Fibroblast of skin of scalp (primary cell): ENCODE data around the gene PLEKHN1.

Experiments used
- DNase-seq: peaks from one replicate; pipeline ENCODE4 v3.0.0-alpha.2; 2013

The PLEKHN1 gene

DNA sequence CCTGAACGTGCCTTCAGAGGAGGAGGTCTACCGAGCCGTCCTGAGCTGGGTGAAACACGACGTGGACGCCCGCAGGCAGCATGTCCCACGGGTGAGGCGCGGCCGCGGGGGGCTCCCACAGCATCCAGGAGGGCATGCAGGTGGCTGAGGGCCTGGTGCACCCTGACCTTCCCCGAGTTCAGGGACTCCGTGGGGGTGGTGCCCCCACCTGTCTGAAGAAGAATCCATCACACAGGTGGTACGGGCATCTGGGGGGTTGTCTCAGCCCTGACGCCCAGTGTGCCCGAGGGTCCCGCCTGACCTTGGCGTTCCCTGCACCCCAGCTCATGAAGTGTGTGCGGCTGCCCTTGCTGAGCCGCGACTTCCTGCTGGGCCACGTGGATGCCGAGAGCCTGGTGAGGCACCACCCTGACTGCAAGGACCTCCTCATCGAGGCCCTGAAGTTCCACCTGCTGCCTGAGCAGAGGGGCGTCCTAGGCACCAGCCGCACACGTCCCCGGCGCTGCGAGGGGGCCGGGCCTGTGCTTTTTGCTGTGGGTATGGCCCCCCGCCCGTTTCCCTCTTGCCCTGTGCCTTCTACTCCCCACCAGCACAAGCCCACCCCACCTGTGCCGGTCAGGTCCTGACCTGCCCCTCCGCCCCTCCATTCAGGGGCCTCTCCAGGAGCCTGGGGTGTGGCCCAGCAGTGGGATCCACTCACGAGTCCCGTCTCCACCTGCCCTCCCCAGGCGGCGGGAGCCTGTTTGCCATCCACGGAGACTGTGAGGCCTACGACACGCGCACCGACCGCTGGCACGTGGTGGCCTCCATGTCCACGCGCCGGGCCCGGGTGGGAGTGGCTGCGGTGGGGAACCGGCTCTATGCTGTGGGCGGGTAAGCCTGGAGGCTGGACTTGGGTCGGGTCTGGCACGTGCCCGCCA is 3.6 kb upstream of the PLEKHN1 start:
- DNase-seq = no peak

DNA sequence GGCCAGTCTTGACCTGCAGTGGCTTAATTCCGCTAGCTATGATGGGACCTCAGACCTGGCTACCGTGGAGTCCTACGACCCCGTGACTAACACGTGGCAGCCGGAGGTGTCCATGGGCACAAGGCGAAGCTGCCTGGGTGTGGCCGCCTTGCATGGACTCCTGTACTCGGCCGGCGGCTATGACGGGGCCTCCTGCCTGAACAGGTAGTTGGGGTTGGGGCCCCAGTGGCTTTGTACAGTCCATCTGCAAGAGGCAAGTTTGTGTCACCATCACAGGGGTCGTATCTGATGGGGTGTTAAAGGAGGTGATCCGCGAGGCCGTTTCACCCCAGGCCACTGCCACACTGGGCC is 3.0 kb upstream of the PLEKHN1 start:
- no peak for DNase-seq

DNA sequence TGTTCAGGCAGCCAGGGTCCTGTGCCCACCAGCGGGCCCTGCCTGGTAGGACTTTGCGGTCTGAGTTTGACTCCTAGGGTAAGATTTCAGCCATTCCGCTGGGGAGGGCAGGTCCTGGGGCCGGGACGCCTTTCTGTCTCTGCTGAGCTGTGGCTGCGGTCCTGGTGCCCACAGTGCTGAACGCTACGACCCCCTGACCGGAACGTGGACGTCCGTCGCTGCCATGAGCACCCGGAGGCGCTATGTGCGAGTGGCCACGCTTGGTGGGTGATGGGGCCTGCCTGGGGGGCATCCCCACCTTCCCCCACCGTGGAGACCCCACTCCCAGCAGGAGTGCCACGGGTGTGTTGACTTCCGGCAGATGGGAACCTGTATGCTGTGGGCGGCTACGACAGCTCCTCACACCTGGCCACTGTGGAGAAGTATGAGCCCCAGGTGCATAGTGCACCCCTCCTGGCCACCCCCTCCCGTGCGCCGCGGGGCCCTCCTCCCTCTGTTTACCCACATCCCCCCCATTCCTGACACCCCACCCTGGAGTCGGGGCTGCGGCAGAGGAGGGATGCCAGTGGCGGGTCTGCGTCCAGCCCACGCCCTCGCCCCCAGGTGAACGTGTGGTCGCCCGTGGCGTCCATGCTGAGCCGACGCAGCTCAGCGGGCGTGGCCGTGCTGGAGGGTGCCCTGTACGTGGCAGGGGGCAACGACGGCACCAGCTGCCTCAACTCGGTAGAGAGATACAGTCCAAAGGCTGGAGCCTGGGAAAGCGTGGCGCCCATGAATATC is 2.3 kb upstream of the PLEKHN1 start:
- DNase-seq = no peak

DNA sequence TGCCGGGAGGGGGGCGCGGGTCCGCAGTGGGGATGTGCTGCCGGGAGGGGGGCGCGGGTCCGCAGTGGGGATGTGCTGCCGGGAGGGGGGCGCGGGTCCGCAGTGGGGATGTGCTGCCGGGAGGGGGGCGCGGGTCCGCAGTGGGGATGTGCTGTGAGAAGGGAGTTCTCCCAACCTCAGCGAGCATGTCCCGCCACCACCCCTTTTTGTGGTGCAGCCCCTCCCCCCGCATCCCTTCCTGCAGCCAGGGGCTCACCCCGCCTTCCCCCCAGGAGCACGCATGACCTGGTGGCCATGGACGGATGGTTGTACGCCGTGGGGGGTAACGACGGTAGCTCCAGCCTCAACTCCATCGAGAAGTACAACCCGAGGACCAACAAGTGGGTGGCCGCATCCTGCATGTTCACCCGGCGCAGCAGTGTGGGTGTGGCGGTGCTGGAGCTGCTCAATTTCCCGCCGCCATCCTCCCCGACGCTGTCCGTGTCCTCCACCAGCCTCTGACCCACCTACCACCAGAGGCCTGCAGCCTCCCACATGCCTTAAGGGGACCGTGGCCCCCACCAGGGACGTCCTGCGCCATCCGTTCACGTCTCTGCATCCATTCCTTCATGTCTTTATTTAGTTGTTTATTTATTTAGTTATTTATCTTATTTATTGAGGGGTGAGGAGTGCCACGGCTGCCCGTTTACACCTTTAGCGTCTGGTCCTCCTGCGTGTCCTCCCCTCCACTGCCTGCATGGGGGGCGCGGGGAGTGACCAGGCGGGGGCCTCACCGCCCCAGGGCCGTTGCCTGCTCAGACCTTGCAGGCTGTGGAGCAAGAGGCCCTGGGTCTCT is 1.4 kb upstream of the PLEKHN1 start:
- DNase-seq = no peak

DNA sequence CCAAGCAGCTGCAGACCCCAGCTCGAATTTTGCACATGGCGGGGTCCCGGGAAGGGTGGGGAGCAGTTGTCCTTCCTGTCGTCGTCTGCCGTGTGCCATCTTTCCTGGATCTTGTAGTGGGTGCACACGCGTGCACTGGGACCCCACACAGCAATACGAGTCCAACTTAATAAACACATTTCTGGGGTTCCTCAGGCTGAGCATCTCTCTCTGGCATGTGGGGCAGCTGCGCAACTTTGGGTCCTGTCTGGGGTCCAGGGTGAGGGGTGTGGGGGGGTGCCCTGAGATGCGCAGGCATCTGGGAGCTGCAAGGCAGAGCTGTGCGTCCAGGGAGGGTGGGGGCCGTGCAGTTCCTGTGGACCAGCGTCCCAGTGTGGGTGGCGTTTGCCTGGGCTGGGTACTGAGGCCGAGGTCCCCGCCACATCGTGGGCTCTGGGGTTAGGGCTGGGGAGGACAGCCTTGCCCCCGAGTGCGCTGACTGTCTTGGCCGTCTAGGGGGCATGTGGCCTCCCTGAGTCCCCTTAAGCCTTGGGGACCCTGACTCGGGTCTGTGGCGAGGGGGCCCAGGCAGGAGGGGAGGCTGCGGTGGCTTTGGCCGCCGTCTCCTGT is 652 bp upstream of the PLEKHN1 start:
- DNase-seq = no peak

DNA sequence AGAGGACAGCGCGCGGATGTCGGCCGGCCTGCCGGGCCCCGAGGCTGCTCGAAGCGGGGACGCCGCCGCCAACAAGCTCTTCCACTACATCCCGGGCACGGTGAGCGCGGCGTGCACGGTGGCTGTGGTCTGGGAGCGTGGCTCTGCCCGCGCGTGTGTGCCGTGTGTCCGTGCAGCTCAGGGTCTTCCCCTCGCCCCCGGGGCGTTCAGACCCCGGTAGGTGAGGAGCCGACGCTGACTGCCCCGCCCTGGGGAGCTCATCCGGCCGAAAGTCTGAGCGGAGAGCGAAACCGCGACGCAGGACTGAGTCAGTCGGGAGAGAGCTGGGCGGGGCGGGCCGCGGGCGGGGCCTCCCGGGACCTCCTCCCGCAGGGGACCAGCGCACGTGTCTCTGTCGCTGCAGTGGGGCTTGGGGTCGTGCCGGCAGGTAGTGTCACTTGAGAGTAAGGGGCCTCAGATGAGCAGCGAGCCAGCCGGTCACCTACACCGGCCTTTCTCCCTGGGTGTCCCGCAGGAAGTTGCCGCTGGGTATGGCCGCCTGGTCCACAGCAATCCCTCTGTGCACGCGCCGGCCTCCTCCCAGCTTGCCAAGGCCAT is 520 bp downstream of the PLEKHN1 start:
- DNase-seq = peak; percentile 65

DNA sequence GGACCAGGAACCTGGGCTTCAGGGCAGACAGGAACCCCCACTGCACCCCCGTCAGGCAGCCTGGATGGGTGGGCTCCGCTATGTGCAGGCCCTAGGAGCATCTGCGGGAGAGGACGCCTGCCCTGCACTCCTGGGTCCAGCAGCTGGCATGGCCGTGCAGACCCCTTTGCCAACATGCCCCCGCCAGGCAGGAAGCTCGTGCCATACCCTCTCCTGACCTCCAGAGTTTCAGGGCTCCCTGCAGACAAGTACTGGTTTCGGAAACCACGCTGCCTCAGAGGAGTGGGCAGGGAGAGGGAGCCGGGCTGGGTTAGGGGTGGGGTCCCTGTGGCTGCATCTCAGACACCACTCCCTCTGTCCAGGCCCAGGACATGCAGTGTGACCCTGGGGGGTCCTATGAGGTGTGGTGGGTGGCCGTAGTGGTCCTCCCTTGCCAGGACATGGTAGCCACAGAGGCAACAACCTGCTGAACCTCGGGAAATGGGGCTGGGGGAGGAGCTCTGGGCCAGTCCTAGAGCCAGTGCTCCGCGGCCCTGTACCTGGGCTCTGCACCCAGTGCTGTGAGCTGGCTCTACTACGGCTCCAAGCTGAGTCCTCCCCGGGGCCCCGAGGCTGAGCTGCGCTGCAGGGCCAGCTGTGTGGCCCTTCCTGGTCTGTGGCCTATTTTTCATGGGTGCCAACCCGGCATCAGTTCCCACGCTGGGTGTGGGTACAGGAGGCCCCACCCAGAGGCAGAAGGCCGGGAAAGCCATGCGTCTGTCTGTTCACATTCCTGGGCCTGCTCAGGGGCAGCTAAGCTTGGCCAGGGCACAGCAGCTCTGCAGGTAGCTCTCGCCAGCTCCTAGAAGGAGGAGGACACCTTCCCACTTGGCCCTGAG is 1.4 kb downstream of the PLEKHN1 start:
- DNase-seq = no peak

DNA sequence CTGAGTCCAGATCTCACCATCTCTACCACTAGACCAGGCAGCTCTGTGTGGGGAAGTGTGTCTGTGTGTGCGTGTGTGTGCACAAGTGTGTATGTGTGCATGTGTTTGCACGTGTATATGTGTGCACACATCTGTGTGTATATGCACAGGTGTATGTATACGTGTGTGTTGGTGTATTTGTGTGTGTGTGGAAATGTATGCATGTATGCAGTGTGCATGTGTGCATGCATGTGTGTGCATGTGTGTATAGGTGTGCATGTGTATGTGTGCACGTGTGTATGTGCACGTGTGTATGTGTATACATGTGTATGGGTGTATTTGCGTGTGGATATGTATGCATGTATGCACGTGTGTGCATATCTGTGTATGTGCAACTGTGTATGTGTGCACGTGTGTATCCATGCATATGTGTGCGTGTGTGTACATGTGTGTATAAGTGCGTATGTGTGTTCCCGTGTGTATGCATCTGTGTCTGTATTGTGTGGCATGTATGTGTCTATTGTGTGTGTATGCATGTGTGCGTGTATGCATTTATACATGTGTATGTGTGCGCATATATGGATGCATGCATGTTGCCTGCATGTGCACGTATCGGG is 3.1 kb downstream of the PLEKHN1 start:
- no peak for DNase-seq

DNA sequence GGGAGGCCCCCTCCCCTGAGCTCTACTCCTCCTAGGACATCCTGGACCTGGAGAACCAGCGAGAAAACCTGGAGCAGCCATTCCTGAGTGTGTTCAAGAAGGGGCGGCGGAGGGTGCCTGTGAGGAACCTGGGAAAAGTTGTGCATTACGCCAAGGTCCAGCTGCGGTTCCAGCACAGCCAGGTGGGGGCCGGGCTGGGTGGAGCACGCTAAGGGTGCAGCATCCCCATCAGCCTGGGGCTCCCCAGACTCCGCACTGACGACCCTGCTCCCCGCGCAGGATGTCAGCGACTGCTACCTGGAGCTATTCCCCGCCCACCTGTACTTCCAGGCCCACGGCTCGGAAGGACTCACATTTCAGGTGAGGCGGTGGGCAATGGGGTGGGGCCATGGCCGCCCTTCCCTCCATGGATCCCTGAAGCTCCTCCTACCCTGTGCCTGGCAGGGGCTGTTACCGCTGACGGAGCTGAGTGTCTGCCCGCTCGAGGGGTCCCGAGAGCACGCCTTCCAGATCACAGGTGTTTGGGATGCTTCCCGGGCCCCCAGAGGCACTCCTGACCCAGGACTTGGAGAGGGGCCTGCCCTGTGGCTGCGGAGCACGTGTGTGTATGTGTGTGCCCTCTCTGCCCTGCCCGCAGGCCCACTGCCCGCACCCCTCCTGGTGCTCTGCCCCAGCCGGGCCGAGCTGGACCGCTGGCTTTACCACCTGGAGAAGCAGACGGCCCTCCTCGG is 4.1 kb downstream of the PLEKHN1 start:
- no peak for DNase-seq

DNA sequence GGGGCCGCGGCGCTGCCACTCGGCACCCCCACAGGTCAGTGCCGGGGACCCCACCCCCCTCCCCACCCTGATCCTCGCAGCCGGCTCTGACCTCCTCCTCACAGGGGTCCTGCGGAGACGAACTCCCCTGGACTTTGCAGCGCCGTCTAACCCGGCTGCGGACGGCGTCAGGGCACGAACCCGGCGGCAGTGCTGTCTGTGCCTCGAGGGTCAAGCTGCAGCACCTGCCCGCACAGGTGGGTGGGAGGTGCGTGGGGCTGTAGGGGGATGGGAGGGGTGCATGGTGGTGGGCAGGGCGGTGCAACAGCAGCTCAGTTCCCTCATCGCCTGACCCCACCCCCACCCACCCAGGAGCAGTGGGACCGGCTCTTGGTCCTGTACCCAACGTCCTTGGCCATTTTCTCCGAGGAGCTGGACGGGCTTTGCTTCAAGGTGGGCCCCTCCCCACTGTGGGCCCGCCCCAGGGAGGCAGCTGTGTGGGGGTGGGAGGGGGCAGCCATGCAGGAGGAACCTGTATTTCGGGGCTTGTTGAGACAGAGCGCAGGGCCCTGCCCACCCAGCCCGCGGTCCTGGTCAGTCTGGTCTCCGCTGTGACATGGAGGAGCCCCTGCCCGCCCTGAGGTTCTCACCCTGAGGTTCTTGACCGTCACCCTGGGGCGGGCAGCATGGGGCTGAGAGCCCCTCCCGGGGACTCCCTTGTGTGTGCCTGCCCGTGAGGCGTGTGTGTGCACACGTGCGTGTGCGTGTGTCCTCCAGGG is 4.9 kb downstream of the PLEKHN1 start:
- no peak for DNase-seq

DNA sequence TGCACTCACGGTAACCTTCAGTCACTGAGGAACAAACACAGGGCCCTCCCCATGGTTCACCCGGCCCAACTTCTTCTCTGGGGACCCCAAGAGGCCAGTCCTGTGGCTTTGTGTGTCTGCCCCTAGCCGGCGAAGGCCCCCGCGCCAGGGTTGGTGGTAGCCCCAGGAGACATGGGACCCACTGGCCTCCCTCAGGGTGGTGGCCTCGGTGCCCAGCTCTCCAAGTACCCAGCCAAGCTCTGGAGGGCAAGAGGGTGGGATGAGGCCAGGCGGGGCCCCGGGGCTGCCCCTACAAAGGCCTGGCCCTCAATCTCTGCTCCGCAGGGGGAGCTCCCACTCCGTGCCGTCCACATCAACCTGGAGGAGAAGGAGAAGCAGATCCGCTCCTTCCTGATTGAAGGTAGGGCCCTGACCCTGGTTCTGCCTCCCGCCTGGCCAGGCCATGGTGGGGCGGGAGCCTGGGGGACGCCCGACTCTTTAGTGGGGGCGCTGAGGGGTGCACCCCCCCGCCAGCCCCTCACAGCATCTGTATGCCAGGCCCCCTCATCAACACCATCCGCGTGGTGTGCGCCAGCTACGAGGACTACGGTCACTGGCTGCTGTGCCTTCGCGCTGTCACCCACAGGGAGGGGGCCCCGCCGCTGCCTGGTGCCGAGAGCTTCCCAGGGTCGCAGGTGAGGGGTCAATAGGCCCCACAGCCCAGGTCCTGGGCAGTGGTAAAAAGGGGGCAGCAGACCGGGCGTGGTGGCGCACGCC is 5.6 kb downstream of the PLEKHN1 start:
- no peak for DNase-seq

DNA sequence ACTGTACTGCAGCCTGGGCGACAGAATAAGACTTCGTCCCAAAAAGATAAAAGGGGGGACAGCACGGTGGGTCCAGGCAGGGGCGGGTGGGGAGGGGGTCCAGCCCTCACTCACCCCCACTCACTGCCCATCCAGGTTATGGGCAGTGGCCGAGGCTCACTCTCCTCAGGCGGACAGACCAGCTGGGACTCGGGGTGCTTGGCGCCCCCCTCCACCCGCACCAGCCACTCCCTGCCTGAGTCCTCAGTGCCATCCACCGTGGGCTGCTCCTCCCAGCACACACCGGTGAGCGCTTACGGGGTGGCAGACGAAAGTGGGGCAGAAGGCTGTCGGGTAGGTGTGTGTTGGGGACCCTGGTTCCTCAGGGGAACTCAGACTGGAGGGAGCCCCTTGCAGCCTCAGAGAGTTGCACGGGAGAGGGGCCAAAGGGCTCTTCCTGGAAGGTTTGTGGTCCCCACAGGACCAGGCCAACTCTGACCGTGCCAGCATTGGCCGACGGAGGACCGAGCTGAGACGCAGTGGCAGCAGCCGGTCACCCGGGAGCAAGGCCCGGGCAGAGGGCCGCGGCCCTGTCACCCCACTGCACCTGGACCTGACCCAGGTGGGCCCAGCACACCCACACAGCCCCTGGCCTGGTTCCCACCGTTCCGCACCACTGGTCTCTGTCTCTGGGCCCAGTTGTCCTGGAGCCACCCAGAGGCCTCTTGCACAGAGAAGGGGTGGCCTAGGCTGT is 6.6 kb downstream of the PLEKHN1 start:
- no peak for DNase-seq

DNA sequence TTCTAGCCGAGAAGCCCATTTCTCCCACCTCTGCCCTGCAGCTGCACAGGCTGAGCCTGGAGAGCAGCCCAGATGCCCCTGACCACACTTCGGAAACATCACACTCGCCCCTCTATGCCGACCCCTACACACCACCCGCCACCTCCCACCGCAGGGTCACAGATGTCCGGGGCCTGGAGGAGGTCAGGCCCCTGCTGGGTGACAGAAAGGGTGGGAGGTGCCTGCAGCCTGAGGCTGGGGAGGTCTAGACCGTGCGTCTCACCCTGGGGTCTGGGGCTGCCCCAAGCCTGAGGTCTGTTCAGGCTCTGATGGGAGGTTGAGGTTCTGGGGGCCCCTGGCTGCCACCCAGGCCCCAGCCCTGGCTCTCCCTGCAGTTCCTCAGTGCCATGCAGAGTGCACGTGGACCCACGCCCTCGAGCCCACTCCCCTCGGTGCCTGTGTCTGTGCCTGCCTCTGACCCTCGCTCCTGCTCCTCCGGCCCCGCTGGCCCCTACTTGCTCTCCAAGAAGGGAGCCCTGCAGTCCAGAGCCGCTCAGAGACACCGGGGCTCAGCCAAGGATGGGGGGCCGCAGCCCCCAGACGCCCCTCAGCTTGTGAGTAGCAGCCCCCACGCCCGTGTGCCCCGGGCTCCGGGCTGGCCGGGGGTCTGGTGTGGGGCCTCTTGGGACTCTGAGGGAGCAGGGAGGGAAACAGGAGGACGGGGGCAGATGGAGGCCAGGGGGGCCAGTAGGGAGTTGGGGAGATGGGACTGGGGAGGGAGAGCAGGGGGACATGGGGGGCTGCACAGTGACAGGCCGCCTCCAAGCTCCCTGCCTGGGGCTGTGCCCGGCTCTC is 7.4 kb downstream of the PLEKHN1 start:
- no peak for DNase-seq

DNA sequence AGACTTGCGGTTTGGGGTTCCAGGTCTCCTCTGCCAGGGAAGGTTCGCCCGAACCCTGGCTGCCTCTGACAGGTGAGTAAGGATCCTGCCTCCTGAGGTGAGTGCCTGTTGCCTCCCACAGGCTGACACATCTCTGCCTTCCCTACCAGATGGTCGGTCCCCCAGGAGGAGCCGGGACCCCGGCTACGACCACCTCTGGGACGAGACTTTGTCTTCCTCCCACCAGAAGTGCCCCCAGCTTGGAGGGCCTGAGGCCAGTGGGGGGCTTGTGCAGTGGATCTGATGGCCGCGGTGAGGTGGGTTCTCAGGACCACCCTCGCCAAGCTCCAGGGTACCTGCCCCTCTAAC is 8.0 kb downstream of the PLEKHN1 start:
- DNase-seq = no peak

DNA sequence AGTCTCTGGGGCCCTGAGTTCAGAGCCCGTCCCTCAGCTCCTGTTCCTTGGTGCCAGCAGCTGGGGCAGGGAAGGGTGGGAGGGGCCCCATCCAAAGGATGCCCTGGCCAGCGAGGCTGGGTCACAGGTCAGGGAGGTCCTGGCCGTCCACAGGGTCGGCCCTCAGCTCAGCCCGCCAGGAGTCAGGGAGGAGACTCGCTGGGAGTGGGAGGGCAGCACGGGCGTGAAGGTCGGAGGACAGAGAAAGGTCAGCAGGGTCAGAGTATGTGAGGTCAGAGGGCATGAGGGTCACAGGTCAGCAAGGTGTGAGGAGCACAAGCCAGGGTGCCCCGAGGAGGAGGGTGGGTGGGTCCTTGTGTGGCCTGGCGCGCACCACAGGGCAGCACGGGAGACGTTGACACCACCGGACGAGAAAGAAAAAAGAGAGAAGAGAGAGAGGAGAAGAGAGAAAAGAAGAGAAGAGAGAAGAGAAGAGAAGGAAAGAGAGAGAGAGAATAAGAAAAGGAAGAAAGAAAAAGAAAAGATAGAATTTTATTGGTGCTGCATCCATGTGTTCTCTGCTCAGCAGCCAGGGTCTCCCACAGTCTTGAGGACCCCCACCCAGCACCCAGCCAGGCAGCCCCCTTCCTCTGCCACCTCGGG is 8.5 kb downstream of the PLEKHN1 start:
- DNase-seq = no peak

DNA sequence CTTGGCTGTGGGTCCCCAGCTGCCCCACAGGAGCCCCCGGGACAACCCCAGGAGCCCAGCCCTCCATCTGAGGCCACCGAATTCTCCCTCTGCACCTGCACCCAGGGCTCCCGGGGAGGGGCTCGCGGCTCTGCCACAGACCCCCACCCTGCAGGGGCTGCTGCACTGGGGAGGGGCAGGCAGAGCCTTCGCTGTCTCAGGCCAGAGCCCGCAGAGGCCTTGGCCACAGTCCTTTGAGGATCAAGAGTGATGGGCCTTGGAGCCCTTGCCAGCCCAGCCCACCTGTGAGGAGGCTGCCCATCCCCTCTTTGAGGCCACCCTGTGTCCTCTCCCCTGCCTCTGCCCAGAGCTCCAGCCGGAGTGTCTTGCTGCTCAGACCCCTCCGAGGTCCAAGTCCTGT is 9.1 kb downstream of the PLEKHN1 start:
- no peak for DNase-seq
